ENCODE data around the gene FOXL2NB.

DNA sequence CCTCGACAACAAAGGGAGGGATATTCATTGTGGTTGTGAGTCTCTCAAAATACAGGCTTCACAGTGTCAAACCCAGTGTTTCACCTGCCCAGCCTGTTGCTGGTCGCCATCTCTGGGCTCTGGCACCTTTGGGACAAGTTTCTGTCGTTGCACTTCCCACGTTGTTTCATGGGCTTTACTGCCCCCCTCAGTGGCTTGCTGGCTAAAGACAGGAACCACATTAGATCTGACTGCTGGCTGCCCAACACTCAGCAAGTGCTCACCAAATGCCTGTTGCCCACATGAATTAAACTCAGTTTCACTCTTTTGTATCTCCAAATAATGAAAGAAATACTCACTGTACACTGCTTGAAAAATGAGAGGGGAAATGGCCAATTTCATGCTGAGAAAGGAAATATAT, 27.7 kb upstream of the FOXL2NB start:
- TF ChIP-seq, protein P1, sequence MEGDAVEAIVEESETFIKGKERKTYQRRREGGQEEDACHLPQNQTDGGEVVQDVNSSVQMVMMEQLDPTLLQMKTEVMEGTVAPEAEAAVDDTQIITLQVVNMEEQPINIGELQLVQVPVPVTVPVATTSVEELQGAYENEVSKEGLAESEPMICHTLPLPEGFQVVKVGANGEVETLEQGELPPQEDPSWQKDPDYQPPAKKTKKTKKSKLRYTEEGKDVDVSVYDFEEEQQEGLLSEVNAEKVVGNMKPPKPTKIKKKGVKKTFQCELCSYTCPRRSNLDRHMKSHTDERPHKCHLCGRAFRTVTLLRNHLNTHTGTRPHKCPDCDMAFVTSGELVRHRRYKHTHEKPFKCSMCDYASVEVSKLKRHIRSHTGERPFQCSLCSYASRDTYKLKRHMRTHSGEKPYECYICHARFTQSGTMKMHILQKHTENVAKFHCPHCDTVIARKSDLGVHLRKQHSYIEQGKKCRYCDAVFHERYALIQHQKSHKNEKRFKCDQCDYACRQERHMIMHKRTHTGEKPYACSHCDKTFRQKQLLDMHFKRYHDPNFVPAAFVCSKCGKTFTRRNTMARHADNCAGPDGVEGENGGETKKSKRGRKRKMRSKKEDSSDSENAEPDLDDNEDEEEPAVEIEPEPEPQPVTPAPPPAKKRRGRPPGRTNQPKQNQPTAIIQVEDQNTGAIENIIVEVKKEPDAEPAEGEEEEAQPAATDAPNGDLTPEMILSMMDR (IDR thresholded peaks at IDR 0.05) = no peak
- no peak for TF ChIP-seq POLR2AphosphoS5 (IDR thresholded peaks at IDR 0.05)
- no peak for TF ChIP-seq POLR2A (IDR thresholded peaks at IDR 0.05)
- no peak for TF ChIP-seq EP300 (IDR thresholded peaks at IDR 0.05)

Measured in upper lobe of left lung (tissue), 4 donors.